Measurements from ENCODE around the gene F11.

The F11 gene

GRCh38 chr4:186283311-186283710 lies 17.3 kb downstream of the F11 start:
- DNase-seq (ENCODE audit: low read depth), result no peak
- Histone ChIP-seq H3K36me3 (ENCODE audit: control insufficient read depth, insufficient read depth, low read length, severe bottlenecking) (no peaks in the 10 kb centered on the region), H3K27me3 (replicated peaks; ENCODE audit: control insufficient read depth, insufficient read depth, low read length) (peaks cover 12% of the 10 kb centered on the region), H3K9me3 (ENCODE audit: control insufficient read depth, low read length) (no peaks in the 10 kb centered on the region), H3K9ac (ENCODE audit: low read length) (no peak overlapping the region), H3K4me3 (ENCODE audit: low read length) (no peak overlapping the region), H3K4me1 (ENCODE audit: control insufficient read depth, insufficient read depth, low read length) (no peaks in the 10 kb centered on the region)

GRCh38 chr4:186285147-186285546 lies 19.2 kb downstream of the F11 start:
- Histone ChIP-seq H3K36me3 (ENCODE audit: control insufficient read depth, insufficient read depth, low read length, severe bottlenecking) (no peaks in the 10 kb centered on the region), H3K4me3 (ENCODE audit: low read length) (no peak overlapping the region), H3K4me1 (ENCODE audit: control insufficient read depth, insufficient read depth, low read length) (no peaks in the 10 kb centered on the region), H3K9me3 (ENCODE audit: control insufficient read depth, low read length) (no peaks in the 10 kb centered on the region), H3K27me3 (replicated peaks; ENCODE audit: control insufficient read depth, insufficient read depth, low read length) (peaks cover 29% of the 10 kb centered on the region), H3K9ac (ENCODE audit: low read length) (no peak overlapping the region)
- no peak for DNase-seq (ENCODE audit: low read depth)

GRCh38 chr4:186286581-186286980 lies 20.6 kb downstream of the F11 start:
- peaks cover 34% of the 10 kb centered on the region for H3K27me3 ChIP-seq (replicated peaks; ENCODE audit: control insufficient read depth, insufficient read depth, low read length)
- no peak overlapping the region for H3K9ac ChIP-seq (ENCODE audit: low read length)
- no peaks in the 10 kb centered on the region for H3K36me3 ChIP-seq (ENCODE audit: control insufficient read depth, insufficient read depth, low read length, severe bottlenecking)
- no peak overlapping the region for H3K4me3 ChIP-seq (ENCODE audit: low read length)
- H3K9me3 ChIP-seq (ENCODE audit: control insufficient read depth, low read length), result no peaks in the 10 kb centered on the region
- DNase-seq (ENCODE audit: low read depth), result no peak
- H3K4me1 ChIP-seq (ENCODE audit: control insufficient read depth, insufficient read depth, low read length), result no peaks in the 10 kb centered on the region

- Histone ChIP-seq H3K36me3 (ENCODE audit: control insufficient read depth, insufficient read depth, low read length, severe bottlenecking) (no peaks in the 10 kb centered on the region), H3K4me1 (ENCODE audit: control insufficient read depth, insufficient read depth, low read length) (no peaks in the 10 kb centered on the region), H3K9ac (ENCODE audit: low read length) (no peak overlapping the region), H3K9me3 (ENCODE audit: control insufficient read depth, low read length) (no peaks in the 10 kb centered on the region), H3K27me3 (replicated peaks; ENCODE audit: control insufficient read depth, insufficient read depth, low read length) (peaks cover 43% of the 10 kb centered on the region), H3K4me3 (ENCODE audit: low read length) (no peak overlapping the region)
- no peak for DNase-seq (ENCODE audit: low read depth)
Measured at GRCh38 chr4:186291256-186291890, 25.4 kb downstream of the F11 start.

GRCh38 chr4:186294160-186294559 lies 28.2 kb downstream of the F11 start:
- no peaks in the 10 kb centered on the region for H3K9me3 ChIP-seq (ENCODE audit: control insufficient read depth, low read length)
- H3K36me3 ChIP-seq (ENCODE audit: control insufficient read depth, insufficient read depth, low read length, severe bottlenecking), result no peaks in the 10 kb centered on the region
- no peak overlapping the region for H3K4me3 ChIP-seq (ENCODE audit: low read length)
- no peak overlapping the region for H3K9ac ChIP-seq (ENCODE audit: low read length)
- no peak for DNase-seq (ENCODE audit: low read depth)
- H3K27me3 ChIP-seq (replicated peaks; ENCODE audit: control insufficient read depth, insufficient read depth, low read length), result peaks cover 52% of the 10 kb centered on the region
- H3K4me1 ChIP-seq (ENCODE audit: control insufficient read depth, insufficient read depth, low read length), result no peaks in the 10 kb centered on the region

- Histone ChIP-seq H3K4me3 (ENCODE audit: low read length) (no peak overlapping the region), H3K9ac (ENCODE audit: low read length) (no peak overlapping the region), H3K4me1 (ENCODE audit: control insufficient read depth, insufficient read depth, low read length) (no peaks in the 10 kb centered on the region), H3K27me3 (replicated peaks; ENCODE audit: control insufficient read depth, insufficient read depth, low read length) (peaks cover 52% of the 10 kb centered on the region), H3K36me3 (ENCODE audit: control insufficient read depth, insufficient read depth, low read length, severe bottlenecking) (no peaks in the 10 kb centered on the region), H3K9me3 (ENCODE audit: control insufficient read depth, low read length) (no peaks in the 10 kb centered on the region)
- no peak for DNase-seq (ENCODE audit: low read depth)
Measured at GRCh38 chr4:186296481-186296880, 30.5 kb downstream of the F11 start.

GRCh38 chr4:186297013-186297645 lies 31.1 kb downstream of the F11 start:
- Histone ChIP-seq H3K9ac (ENCODE audit: low read length) (no peak overlapping the region), H3K9me3 (ENCODE audit: control insufficient read depth, low read length) (no peaks in the 10 kb centered on the region), H3K4me1 (ENCODE audit: control insufficient read depth, insufficient read depth, low read length) (no peaks in the 10 kb centered on the region), H3K4me3 (ENCODE audit: low read length) (no peak overlapping the region), H3K36me3 (ENCODE audit: control insufficient read depth, insufficient read depth, low read length, severe bottlenecking) (no peaks in the 10 kb centered on the region), H3K27me3 (replicated peaks; ENCODE audit: control insufficient read depth, insufficient read depth, low read length) (peaks cover 48% of the 10 kb centered on the region)
- DNase-seq (ENCODE audit: low read depth), result peak; percentile 86

- no peak for DNase-seq (ENCODE audit: low read depth)
- Histone ChIP-seq H3K9me3 (ENCODE audit: control insufficient read depth, low read length) (no peaks in the 10 kb centered on the region), H3K4me1 (ENCODE audit: control insufficient read depth, insufficient read depth, low read length) (no peaks in the 10 kb centered on the region), H3K36me3 (ENCODE audit: control insufficient read depth, insufficient read depth, low read length, severe bottlenecking) (no peaks in the 10 kb centered on the region), H3K9ac (ENCODE audit: low read length) (no peak overlapping the region), H3K4me3 (ENCODE audit: low read length) (no peak overlapping the region), H3K27me3 (replicated peaks; ENCODE audit: control insufficient read depth, insufficient read depth, low read length) (peaks cover 45% of the 10 kb centered on the region)
Measured at GRCh38 chr4:186298031-186298647, 32.1 kb downstream of the F11 start.

- Histone ChIP-seq H3K9ac (ENCODE audit: low read length) (no peak overlapping the region), H3K4me3 (ENCODE audit: low read length) (no peak overlapping the region), H3K27me3 (replicated peaks; ENCODE audit: control insufficient read depth, insufficient read depth, low read length) (peaks cover 36% of the 10 kb centered on the region), H3K9me3 (ENCODE audit: control insufficient read depth, low read length) (no peaks in the 10 kb centered on the region), H3K4me1 (ENCODE audit: control insufficient read depth, insufficient read depth, low read length) (no peaks in the 10 kb centered on the region), H3K36me3 (ENCODE audit: control insufficient read depth, insufficient read depth, low read length, severe bottlenecking) (no peaks in the 10 kb centered on the region)
- no peak for DNase-seq (ENCODE audit: low read depth)
Measured at GRCh38 chr4:186299291-186299690, 33.3 kb downstream of the F11 start.

GRCh38 chr4:186300659-186301390 lies 34.8 kb downstream of the F11 start:
- Histone ChIP-seq H3K9me3 (ENCODE audit: control insufficient read depth, low read length) (no peaks in the 10 kb centered on the region), H3K4me1 (ENCODE audit: control insufficient read depth, insufficient read depth, low read length) (no peaks in the 10 kb centered on the region), H3K27me3 (replicated peaks; ENCODE audit: control insufficient read depth, insufficient read depth, low read length) (peaks cover 44% of the 10 kb centered on the region), H3K4me3 (ENCODE audit: low read length) (no peak overlapping the region), H3K9ac (ENCODE audit: low read length) (no peak overlapping the region), H3K36me3 (ENCODE audit: control insufficient read depth, insufficient read depth, low read length, severe bottlenecking) (no peaks in the 10 kb centered on the region)
- DNase-seq (ENCODE audit: low read depth), result no peak

- no peak overlapping the region for H3K4me3 ChIP-seq (ENCODE audit: low read length)
- peaks cover 33% of the 10 kb centered on the region for H3K27me3 ChIP-seq (replicated peaks; ENCODE audit: control insufficient read depth, insufficient read depth, low read length)
- no peaks in the 10 kb centered on the region for H3K36me3 ChIP-seq (ENCODE audit: control insufficient read depth, insufficient read depth, low read length, severe bottlenecking)
- DNase-seq (ENCODE audit: low read depth), result no peak
- H3K9ac ChIP-seq (ENCODE audit: low read length), result no peak overlapping the region
- no peaks in the 10 kb centered on the region for H3K9me3 ChIP-seq (ENCODE audit: control insufficient read depth, low read length)
- no peaks in the 10 kb centered on the region for H3K4me1 ChIP-seq (ENCODE audit: control insufficient read depth, insufficient read depth, low read length)
Measured at GRCh38 chr4:186304216-186304615, 38.2 kb downstream of the F11 start.
